T-helper 2 cell treated with Interferon-gamma antibody and Interleukin-4, amounts not matched to agents 5 μg/mL and 100 μg/mL, for 36 hours (primary cell): Measurements from ENCODE around the gene TARS3.
"Not testable (repeated sequence)": the region's sequence is repeated elsewhere in the genome, so short reads cannot be mapped to it uniquely, and the experiment has no call there.

Experiments used
- DNase-seq: peaks from one replicate; pipeline ENCODE4 v3.0.0; 2021; ENCODE audit warnings: low spot score
- H3K27ac Mint-ChIP-seq: one replicate; pipeline ENCODE4 v1.8.0; 2021; ENCODE audit warnings: mild to moderate bottlenecking, mixed read lengths
- H3K27me3 Mint-ChIP-seq: one replicate; pipeline ENCODE4 v1.8.0; 2021; ENCODE audit warnings: low read depth, mixed read lengths
- H3K36me3 Mint-ChIP-seq: one replicate; pipeline ENCODE4 v1.8.0; 2021; ENCODE audit warnings: low read depth, mixed read lengths
- H3K4me1 Mint-ChIP-seq: one replicate; pipeline ENCODE4 v1.8.0; 2021; ENCODE audit warnings: low read depth, mixed read lengths
- H3K4me3 Mint-ChIP-seq: one replicate; pipeline ENCODE4 v1.8.0; 2022; ENCODE audit warnings: mild to moderate bottlenecking, moderate library complexity, mixed read lengths
- H3K9me3 Mint-ChIP-seq: one replicate; pipeline ENCODE4 v1.8.0; 2021; ENCODE audit warnings: mixed read lengths

TARS3 gene

GRCh38 chr15:101723874-101724674, at the start of gene TARS3:
TARS3 (minus strand) TSS chr15:101724473; CDS start chr15:101724387, 86 bp downstream.
- peaks cover 9% of the 10 kb centered on the region for H3K9me3 Mint-ChIP-seq
- H3K4me3 Mint-ChIP-seq = peak within 1 kb of the TSS; percentile 88
- DNase-seq = peak; percentile 84

DNA sequence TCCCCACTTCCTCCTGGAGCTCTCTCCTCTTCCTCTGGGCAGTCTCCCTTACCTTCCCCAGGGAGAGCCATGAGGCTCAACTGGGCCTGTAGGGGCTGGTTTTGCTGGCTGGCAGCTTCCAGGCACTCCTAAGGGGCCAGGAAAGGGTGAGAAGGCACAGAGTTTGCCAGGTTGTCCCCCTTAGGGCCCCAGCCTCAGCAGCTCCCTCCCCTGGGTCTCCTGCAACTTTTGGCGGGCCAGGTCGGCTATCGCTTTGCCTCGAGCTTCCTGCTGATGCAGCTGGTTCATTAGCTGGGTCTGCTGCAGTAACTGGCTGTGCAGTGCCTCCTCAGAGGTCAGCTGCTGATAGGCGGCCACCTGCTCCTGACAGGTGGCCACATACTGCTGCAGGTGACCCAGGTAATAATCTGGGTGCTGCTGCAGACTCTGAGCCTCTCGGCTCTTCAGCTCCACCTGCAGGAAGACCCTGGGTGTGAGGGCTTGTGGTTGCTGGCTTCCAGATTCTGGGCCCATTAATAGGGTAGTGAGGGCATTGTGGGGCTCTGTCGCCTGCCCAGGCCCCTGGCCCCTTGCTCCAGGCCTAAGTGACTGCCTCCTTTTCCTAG, 49.3 kb upstream of the TARS3 start:
- DNase-seq = no peak
- Mint-ChIP-seq H3K4me3 (no peak overlapping the region), H3K9me3 (no peaks in the 10 kb centered on the region), H3K27me3 (no peaks in the 10 kb centered on the region), H3K36me3 (no peaks in the 10 kb centered on the region), H3K4me1 (no peaks in the 10 kb centered on the region), H3K27ac (no peak overlapping the region)

More at GRCh38 chr15:101723874-101724674, at the start of gene TARS3:
- peaks cover 11% of the 10 kb centered on the region for H3K4me1 Mint-ChIP-seq
- peak within 1 kb of the TSS; percentile 95 for H3K27ac Mint-ChIP-seq
- peaks cover 3% of the 10 kb centered on the region for H3K27me3 Mint-ChIP-seq
- peaks cover 32% of the 10 kb centered on the region for H3K36me3 Mint-ChIP-seq

GRCh38 chr15:101772921-101773320, 48.6 kb upstream of the TARS3 start:
- H3K27me3 Mint-ChIP-seq = no peaks in the 10 kb centered on the region
- H3K27ac Mint-ChIP-seq = no peak overlapping the region
- no peak overlapping the region for H3K4me3 Mint-ChIP-seq
- no peaks in the 10 kb centered on the region for H3K36me3 Mint-ChIP-seq
- no peak for DNase-seq
- no peaks in the 10 kb centered on the region for H3K9me3 Mint-ChIP-seq
- H3K4me1 Mint-ChIP-seq = no peaks in the 10 kb centered on the region

GRCh38 chr15:101767083-101767640, 42.9 kb upstream of the TARS3 start:
- not testable (repeated sequence) for H3K27me3 Mint-ChIP-seq, H3K4me1 Mint-ChIP-seq, H3K4me3 Mint-ChIP-seq, H3K36me3 Mint-ChIP-seq, H3K27ac Mint-ChIP-seq, H3K9me3 Mint-ChIP-seq, DNase-seq

GRCh38 chr15:101765772-101766456, 41.6 kb upstream of the TARS3 start:
- Mint-ChIP-seq H3K4me1 (no peaks in the 10 kb centered on the region), H3K36me3 (no peaks in the 10 kb centered on the region), H3K27ac (no peak overlapping the region), H3K4me3 (no peak overlapping the region), H3K9me3 (peaks cover 4% of the 10 kb centered on the region), H3K27me3 (no peaks in the 10 kb centered on the region)
- DNase-seq = no peak

DNA sequence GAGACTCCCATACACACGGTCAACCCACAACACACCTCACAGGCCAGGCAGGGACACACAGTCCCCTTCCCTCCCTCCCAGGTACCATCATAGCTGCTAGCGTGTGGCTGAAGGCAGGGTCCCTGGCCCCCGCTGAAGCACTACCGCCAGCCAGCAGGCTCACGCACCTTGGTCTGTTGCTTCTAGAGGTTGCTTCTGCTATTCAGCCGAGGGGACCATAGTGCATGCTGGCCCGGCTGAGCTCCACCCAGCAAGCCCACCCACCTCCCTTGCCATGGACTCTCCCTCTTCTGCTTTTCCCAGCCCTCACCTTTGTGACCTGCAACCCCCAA, 41.0 kb upstream of the TARS3 start:
- DNase-seq, H3K27ac Mint-ChIP-seq, H3K4me1 Mint-ChIP-seq, H3K36me3 Mint-ChIP-seq, H3K27me3 Mint-ChIP-seq, H3K4me3 Mint-ChIP-seq, H3K9me3 Mint-ChIP-seq: not testable (repeated sequence)

GRCh38 chr15:101764669-101765339, 40.5 kb upstream of the TARS3 start:
- H3K27me3 Mint-ChIP-seq, H3K4me1 Mint-ChIP-seq, H3K36me3 Mint-ChIP-seq, H3K27ac Mint-ChIP-seq, DNase-seq, H3K4me3 Mint-ChIP-seq, H3K9me3 Mint-ChIP-seq: not testable (repeated sequence)

DNA sequence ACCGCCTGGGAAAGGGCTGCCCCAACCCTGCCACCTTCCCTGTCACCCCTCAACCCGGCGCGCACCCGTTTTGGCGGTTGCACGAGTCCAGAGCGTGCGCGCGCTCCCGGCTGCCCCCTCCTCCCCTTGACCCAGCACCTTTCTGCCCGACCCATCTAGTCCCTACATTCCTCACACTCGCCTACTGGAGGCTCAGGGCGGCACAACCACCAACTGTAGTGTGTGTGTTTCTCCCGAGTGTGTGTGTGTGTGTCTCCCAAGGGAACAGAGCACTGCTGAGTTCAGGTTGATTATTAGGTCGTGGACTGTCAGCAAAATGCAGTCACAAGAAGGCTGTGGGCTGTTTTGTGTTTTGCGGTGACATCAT, 22.4 kb upstream of the TARS3 start:
- H3K27ac Mint-ChIP-seq, H3K4me1 Mint-ChIP-seq, H3K9me3 Mint-ChIP-seq, DNase-seq, H3K27me3 Mint-ChIP-seq: not testable (repeated sequence)
- peaks cover 10% of the 10 kb centered on the region for H3K36me3 Mint-ChIP-seq
- peak overlapping the region; percentile 73 for H3K4me3 Mint-ChIP-seq

- not testable (repeated sequence) for H3K4me1 Mint-ChIP-seq, DNase-seq, H3K27me3 Mint-ChIP-seq, H3K4me3 Mint-ChIP-seq, H3K36me3 Mint-ChIP-seq, H3K27ac Mint-ChIP-seq, H3K9me3 Mint-ChIP-seq
Measured at GRCh38 chr15:101734837-101735236, 10.6 kb upstream of the TARS3 start.

- H3K27ac Mint-ChIP-seq = no peak overlapping the region
- peaks cover 5% of the 10 kb centered on the region for H3K27me3 Mint-ChIP-seq
- no peaks in the 10 kb centered on the region for H3K4me1 Mint-ChIP-seq
- no peak for DNase-seq
- no peaks in the 10 kb centered on the region for H3K9me3 Mint-ChIP-seq
- peaks cover 1% of the 10 kb centered on the region for H3K36me3 Mint-ChIP-seq
- no peak overlapping the region for H3K4me3 Mint-ChIP-seq
Measured at GRCh38 chr15:101733545-101733944, 9.3 kb upstream of the TARS3 start.

DNA sequence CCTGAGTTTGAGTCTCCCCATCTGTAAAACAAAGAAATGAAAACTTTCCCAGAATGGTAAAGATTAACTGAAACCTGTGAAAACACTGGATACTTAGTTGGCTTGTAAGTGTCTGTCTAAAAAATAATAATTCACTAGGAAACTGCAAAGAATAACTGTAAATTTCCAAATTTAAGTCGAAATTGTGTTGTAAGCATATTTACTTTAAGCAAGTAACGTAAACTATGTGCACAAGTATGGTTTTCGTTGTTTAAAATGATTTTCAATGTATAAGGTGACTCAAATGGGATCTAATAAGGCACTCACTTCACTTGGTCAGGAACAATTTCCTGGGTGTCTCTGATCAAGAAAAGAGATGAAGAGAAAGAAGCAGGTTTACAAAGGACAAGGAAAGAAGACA, 8.5 kb upstream of the TARS3 start:
- H3K4me3 Mint-ChIP-seq = no peak overlapping the region
- DNase-seq = no peak
- peaks cover 5% of the 10 kb centered on the region for H3K27me3 Mint-ChIP-seq
- no peaks in the 10 kb centered on the region for H3K9me3 Mint-ChIP-seq
- no peaks in the 10 kb centered on the region for H3K4me1 Mint-ChIP-seq
- H3K36me3 Mint-ChIP-seq = peaks cover 1% of the 10 kb centered on the region
- no peak overlapping the region for H3K27ac Mint-ChIP-seq

GRCh38 chr15:101731746-101732145, 7.5 kb upstream of the TARS3 start:
- H3K27me3 Mint-ChIP-seq = peaks cover 5% of the 10 kb centered on the region
- no peaks in the 10 kb centered on the region for H3K4me1 Mint-ChIP-seq
- DNase-seq = no peak
- no peak overlapping the region for H3K4me3 Mint-ChIP-seq
- peaks cover 1% of the 10 kb centered on the region for H3K36me3 Mint-ChIP-seq
- H3K9me3 Mint-ChIP-seq = no peaks in the 10 kb centered on the region
- H3K27ac Mint-ChIP-seq = no peak overlapping the region

DNA sequence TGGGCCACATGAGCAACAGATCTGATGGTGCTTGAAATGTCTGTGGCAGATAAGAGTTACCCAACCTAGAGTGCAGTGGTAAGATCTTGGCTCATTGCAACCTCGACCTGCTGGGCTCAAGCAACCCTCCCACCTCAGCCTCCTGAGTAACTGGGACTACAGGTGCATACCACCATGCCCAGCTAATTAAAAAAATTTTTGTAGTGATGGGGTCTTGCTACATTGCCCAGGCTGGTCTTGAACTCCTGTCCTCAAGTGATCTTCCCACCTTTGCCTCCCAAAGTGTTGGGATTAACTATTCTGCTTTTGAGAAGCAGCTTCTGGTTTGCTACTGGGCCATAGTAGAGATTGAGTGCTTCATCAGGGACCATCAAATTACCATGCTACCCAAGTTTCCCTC, 2.9 kb upstream of the TARS3 start:
- H3K27me3 Mint-ChIP-seq = peaks cover 3% of the 10 kb centered on the region
- no peak for DNase-seq
- peaks cover 6% of the 10 kb centered on the region for H3K36me3 Mint-ChIP-seq
- no peaks in the 10 kb centered on the region for H3K9me3 Mint-ChIP-seq
- H3K27ac Mint-ChIP-seq = no peak overlapping the region
- H3K4me1 Mint-ChIP-seq = peaks cover 10% of the 10 kb centered on the region
- H3K4me3 Mint-ChIP-seq = no peak overlapping the region

- DNase-seq = no peak
- Mint-ChIP-seq H3K4me1 (peaks cover 11% of the 10 kb centered on the region), H3K9me3 (peaks cover 9% of the 10 kb centered on the region), H3K27ac (no peak overlapping the region), H3K4me3 (peak overlapping the region; percentile 8), H3K27me3 (peaks cover 3% of the 10 kb centered on the region), H3K36me3 (peaks cover 23% of the 10 kb centered on the region)
Measured at GRCh38 chr15:101725073-101725472, 800 bp upstream of the TARS3 start.
